ENCODE measurements around the gene C4orf33. TPM values are rescaled to one million over a fixed set of nuclear protein-coding genes. Genes with fewer than 3 reads are reported as not detected.

The C4orf33 gene
- total and polyA plus RNA-seq, 9 of the 15 experiments (the other 6 are each of a cell fraction or from before 2014, with no cell fraction given) = 16.7 to 42.0 (median 27.5) TPM

DNA sequence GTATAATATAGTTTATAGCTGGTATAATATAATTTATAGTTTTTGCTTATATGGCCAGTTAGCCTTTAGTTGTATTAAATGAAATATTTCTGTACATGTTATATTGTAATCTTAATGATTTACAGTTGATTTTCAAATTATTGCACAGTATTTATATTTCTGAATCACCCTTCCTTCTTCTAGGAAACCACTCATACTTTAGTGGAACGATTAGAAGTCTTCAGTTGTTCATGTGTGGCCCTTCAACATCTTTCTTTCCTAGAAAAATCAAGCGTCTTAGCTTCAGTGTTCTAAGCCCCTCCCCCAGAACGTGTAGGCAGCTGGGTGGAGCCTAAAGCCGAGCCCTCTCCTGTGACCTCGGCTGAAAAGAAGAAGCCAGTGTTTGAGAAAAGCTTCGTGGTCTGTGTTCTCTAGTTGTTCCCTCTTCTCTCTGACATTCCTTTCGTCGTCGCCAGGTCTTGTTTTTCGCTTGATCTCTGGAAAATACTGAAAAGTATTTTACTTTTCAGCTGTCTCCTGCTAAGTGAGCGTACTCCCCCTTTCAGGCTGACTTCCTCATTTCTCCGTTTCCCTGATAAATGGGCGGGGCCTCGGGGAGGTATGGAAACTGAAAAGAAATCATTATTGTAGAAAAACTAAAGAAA, at the start of gene C4orf33 (continued):
- peak; percentile 55; the same call in 1 of the 2 replicates for TF ChIP-seq CC2D1A (IDR thresholded peaks at IDR 0.05)
- TF ChIP-seq L3MBTL2 (IDR thresholded peaks at IDR 0.05) = peak; percentile 46; the same call in 1 of the 2 replicates
- TF ChIP-seq PRDM10 (IDR thresholded peaks at IDR 0.05; ENCODE audit: partially characterized antibody) = peak; percentile 76
- no peak for TF ChIP-seq MEIS2 (IDR thresholded peaks at IDR 0.05; ENCODE audit: partially characterized antibody)
- 0 out of 2 replicates have a peak, but pooled peaks have one; percentile 29 for TF ChIP-seq STAT5A (IDR thresholded peaks at IDR 0.05; ENCODE audit: borderline replicate concordance, low read length)
- TF ChIP-seq CEBPB (tag; IDR thresholded peaks at IDR 0.05) = no peak
- TF ChIP-seq, protein P1, sequence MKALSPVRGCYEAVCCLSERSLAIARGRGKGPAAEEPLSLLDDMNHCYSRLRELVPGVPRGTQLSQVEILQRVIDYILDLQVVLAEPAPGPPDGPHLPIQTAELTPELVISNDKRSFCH (CRISPR knock-in tag; IDR thresholded peaks at IDR 0.05) = no peak
- TF ChIP-seq, protein P1 (tag; IDR thresholded peaks at IDR 0.05) = no peak
- TF ChIP-seq ARHGAP35 (IDR thresholded peaks at IDR 0.05; ENCODE audit: partially characterized antibody) = no peak
- TF ChIP-seq DPF2 (IDR thresholded peaks at IDR 0.05) = peak; percentile 79
- no peak for TF ChIP-seq HDAC2 (IDR thresholded peaks at IDR 0.05)
- no peak for TF ChIP-seq ZNF398 (CRISPR knock-in tag; IDR thresholded peaks at IDR 0.05)
- TF ChIP-seq, protein P2, sequence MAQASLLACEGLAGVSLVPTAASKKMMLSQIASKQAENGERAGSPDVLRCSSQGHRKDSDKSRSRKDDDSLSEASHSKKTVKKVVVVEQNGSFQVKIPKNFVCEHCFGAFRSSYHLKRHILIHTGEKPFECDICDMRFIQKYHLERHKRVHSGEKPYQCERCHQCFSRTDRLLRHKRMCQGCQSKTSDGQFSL (CRISPR knock-in tag; IDR thresholded peaks at IDR 0.05) = no peak
- TF ChIP-seq, protein P2 (tag; IDR thresholded peaks at IDR 0.05) = no peak
- peak; percentile 81; the same call in 1 of the 2 replicates for TF ChIP-seq NBN (IDR thresholded peaks at IDR 0.05; ENCODE audit: low read depth)
- peak; percentile 65 for TF ChIP-seq EP400 (IDR thresholded peaks at IDR 0.05)
- TF ChIP-seq, protein P3, sequence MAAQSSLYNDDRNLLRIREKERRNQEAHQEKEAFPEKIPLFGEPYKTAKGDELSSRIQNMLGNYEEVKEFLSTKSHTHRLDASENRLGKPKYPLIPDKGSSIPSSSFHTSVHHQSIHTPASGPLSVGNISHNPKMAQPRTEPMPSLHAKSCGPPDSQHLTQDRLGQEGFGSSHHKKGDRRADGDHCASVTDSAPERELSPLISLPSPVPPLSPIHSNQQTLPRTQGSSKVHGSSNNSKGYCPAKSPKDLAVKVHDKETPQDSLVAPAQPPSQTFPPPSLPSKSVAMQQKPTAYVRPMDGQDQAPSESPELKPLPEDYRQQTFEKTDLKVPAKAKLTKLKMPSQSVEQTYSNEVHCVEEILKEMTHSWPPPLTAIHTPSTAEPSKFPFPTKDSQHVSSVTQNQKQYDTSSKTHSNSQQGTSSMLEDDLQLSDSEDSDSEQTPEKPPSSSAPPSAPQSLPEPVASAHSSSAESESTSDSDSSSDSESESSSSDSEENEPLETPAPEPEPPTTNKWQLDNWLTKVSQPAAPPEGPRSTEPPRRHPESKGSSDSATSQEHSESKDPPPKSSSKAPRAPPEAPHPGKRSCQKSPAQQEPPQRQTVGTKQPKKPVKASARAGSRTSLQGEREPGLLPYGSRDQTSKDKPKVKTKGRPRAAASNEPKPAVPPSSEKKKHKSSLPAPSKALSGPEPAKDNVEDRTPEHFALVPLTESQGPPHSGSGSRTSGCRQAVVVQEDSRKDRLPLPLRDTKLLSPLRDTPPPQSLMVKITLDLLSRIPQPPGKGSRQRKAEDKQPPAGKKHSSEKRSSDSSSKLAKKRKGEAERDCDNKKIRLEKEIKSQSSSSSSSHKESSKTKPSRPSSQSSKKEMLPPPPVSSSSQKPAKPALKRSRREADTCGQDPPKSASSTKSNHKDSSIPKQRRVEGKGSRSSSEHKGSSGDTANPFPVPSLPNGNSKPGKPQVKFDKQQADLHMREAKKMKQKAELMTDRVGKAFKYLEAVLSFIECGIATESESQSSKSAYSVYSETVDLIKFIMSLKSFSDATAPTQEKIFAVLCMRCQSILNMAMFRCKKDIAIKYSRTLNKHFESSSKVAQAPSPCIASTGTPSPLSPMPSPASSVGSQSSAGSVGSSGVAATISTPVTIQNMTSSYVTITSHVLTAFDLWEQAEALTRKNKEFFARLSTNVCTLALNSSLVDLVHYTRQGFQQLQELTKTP (IDR thresholded peaks at IDR 0.05; ENCODE audit: low read depth in 1 of 2, partially characterized antibody in 2 of 2) = no peak

Data from K562 (cell line).